Activated naive CD4-positive, alpha-beta T cell treated with anti-CD3 and anti-CD28 coated beads, Interleukin-2, amount 50 U/mL, for 16 hours (primary cell): ENCODE data around the gene HCFC1.
A peak's percentile ranks its signal among the peaks of the same experiment; 100 is the strongest.
"Not testable (repeated sequence)": the region's sequence is repeated elsewhere in the genome, so short reads cannot be mapped to it uniquely, and the experiment has no call there.

Experiments used
- DNase-seq: peaks from one replicate; pipeline ENCODE4 v3.0.0-alpha.2; 2020

Gene HCFC1

GRCh38 chrX:154006947-154007346 lies 35.3 kb upstream of the HCFC1 start:
- no peak for DNase-seq

GRCh38 chrX:154004315-154004714 lies 32.7 kb upstream of the HCFC1 start:
- no peak for DNase-seq

GRCh38 chrX:154002215-154002719 lies 30.6 kb upstream of the HCFC1 start:
- no peak for DNase-seq

GRCh38 chrX:154000051-154000450 lies 28.4 kb upstream of the HCFC1 start:
- DNase-seq: no peak

GRCh38 chrX:153999359-154000037 lies 27.9 kb upstream of the HCFC1 start:
- DNase-seq: no peak

GRCh38 chrX:153995504-153995903 lies 23.9 kb upstream of the HCFC1 start:
- DNase-seq: no peak

- not testable (repeated sequence) for DNase-seq
Observed at GRCh38 chrX:153994398-153994797, 22.8 kb upstream of the HCFC1 start.

GRCh38 chrX:153993978-153994377 lies 22.4 kb upstream of the HCFC1 start:
- DNase-seq: no peak

GRCh38 chrX:153993079-153993478 lies 21.5 kb upstream of the HCFC1 start:
- DNase-seq: no peak

- DNase-seq: no peak
Observed at GRCh38 chrX:153992180-153992579, 20.6 kb upstream of the HCFC1 start.

- no peak for DNase-seq
Observed at GRCh38 chrX:153991013-153991580, 19.5 kb upstream of the HCFC1 start.

GRCh38 chrX:153989973-153990655 lies 18.5 kb upstream of the HCFC1 start:
- DNase-seq: no peak

GRCh38 chrX:153988493-153988892 lies 16.9 kb upstream of the HCFC1 start:
- DNase-seq: no peak

- peak; percentile 57 for DNase-seq
Observed at GRCh38 chrX:153984351-153985178, 12.9 kb upstream of the HCFC1 start.

- no peak for DNase-seq
Observed at GRCh38 chrX:153983321-153983801, 11.7 kb upstream of the HCFC1 start.

- DNase-seq: no peak
Observed at GRCh38 chrX:153981771-153982533, 10.3 kb upstream of the HCFC1 start.

- no peak for DNase-seq
Observed at GRCh38 chrX:153981231-153981630, 9.6 kb upstream of the HCFC1 start.

GRCh38 chrX:153980394-153980793 lies 8.8 kb upstream of the HCFC1 start:
- not testable (repeated sequence) for DNase-seq

- DNase-seq: no peak
Observed at GRCh38 chrX:153974726-153975286, 3.2 kb upstream of the HCFC1 start.

GRCh38 chrX:153974003-153974725 lies 2.5 kb upstream of the HCFC1 start:
- no peak for DNase-seq
